Measurements from ENCODE around the gene CYBC1. TPM values are rescaled to one million over a fixed set of nuclear protein-coding genes. Genes with fewer than 3 reads are reported as not detected.

The CYBC1 gene
- total and polyA plus RNA-seq, 9 of the 15 experiments (the other 6 are each of a cell fraction or from before 2014, with no cell fraction given): 1.3 to 71.8 (median 49.9) TPM

DNA sequence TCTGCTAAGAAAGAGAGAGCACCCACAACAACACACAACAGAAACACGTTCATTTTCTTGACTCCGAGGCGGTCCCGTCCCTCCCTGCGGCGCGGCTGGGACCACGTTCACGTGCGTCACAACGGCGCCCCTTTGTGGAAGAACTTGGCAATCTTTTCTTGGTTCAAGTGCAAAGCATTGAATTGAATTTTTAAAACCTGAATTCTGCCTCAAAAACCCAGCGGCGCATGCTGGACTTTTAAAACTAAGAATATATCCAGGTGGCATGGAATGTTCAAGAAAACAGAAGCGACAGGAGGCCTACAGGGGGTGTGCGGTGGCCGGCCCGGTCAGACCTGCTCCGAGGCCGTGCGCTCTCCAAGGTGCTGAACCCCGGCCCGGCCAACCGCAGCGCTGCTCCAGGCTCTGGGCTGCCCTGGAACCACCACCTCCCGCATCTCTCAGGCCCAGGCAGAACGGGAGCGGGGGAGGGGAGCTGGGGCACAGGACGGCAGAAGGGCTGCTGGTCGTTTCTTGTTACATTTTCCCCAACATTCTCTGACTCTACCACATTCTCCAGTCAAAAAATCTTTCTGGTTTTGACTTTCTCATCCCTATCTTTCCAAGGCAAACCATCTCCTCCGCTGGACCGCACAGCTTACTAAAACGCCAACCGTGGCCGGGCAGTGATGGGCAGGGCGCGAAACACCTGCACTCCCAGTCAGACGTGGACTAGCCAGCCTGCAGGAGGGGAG lies 35.8 kb downstream of the CYBC1 start (continued):
- TF ChIP-seq KLF10 (CRISPR knock-in tag; IDR thresholded peaks at IDR 0.05) (no peak), FOXJ2 (tag; IDR thresholded peaks at IDR 0.05) (no peak), XRCC5 (IDR thresholded peaks at IDR 0.05; ENCODE audit: low read depth, low read length) (peak; percentile 87; the same call in 1 of the 2 replicates), NFXL1 (CRISPR knock-in tag; IDR thresholded peaks at IDR 0.05) (no peak), MTF1 (CRISPR knock-in tag; IDR thresholded peaks at IDR 0.05; ENCODE audit: borderline replicate concordance) (no peak), SRSF3 (IDR thresholded peaks at IDR 0.05; ENCODE audit: insufficient read depth, low read length) (no peak), CCNT2 (IDR thresholded peaks at IDR 0.05; ENCODE audit: borderline replicate concordance, extremely low read depth, insufficient read length, low read depth, low read length) (peak; percentile 39), SMARCA4 (IDR thresholded peaks at IDR 0.05) (peak; percentile 48; the same call in 1 of the 2 replicates), ZNF263 (CRISPR knock-in tag; IDR thresholded peaks at IDR 0.05; ENCODE audit: borderline replicate concordance) (peak; percentile 71; the same call in 1 of the 2 replicates), ZNF121 (CRISPR knock-in tag; conservative IDR thresholded peaks at IDR 0.05) (no peak), NCOA2 (IDR thresholded peaks at IDR 0.05; ENCODE audit: partially characterized antibody in 2 of 2) (no peak), RCOR1 (IDR thresholded peaks at IDR 0.05; ENCODE audit: borderline replicate concordance in 1 of 2, low read depth in 2 of 2, low read length in 2 of 2) (peak in 1 of 2 experiments; percentile 60; a peak in 1 of 4 replicates), ZFX (CRISPR knock-in tag; IDR thresholded peaks at IDR 0.05) (peak; percentile 54; the same call in 1 of the 2 replicates), ERF (CRISPR knock-in tag; IDR thresholded peaks at IDR 0.05) (no peak), NR2C1 (IDR thresholded peaks at IDR 0.05) (no peak), NR2C1 (tag; IDR thresholded peaks at IDR 0.05) (peak; percentile 20; the same call in 1 of the 2 replicates), KDM1A (IDR thresholded peaks at IDR 0.05) (no peak), POLR2A (conservative IDR thresholded peaks at IDR 0.05) (no peak), NCOA4 (IDR thresholded peaks at IDR 0.05; ENCODE audit: partially characterized antibody) (no peak), SMARCC2 (IDR thresholded peaks at IDR 0.05; ENCODE audit: low read depth) (no peak), CREB1 (IDR thresholded peaks at IDR 0.05) (peak; percentile 65; the same call in 1 of the 2 replicates), CREB1 (CRISPR knock-in tag; IDR thresholded peaks at IDR 0.05) (no peak), ESRRB (CRISPR knock-in tag; IDR thresholded peaks at IDR 0.05; ENCODE audit: borderline replicate concordance) (no peak), TRIM28 (IDR thresholded peaks at IDR 0.05) (0 out of 2 replicates have a peak, but pooled peaks have one; percentile 47)
- TF ChIP-seq, protein P1, sequence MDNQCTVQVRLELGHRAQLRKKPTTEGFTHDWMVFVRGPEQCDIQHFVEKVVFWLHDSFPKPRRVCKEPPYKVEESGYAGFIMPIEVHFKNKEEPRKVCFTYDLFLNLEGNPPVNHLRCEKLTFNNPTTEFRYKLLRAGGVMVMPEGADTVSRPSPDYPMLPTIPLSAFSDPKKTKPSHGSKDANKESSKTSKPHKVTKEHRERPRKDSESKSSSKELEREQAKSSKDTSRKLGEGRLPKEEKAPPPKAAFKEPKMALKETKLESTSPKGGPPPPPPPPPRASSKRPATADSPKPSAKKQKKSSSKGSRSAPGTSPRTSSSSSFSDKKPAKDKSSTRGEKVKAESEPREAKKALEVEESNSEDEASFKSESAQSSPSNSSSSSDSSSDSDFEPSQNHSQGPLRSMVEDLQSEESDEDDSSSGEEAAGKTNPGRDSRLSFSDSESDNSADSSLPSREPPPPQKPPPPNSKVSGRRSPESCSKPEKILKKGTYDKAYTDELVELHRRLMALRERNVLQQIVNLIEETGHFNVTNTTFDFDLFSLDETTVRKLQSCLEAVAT (IDR thresholded peaks at IDR 0.05): no peak
- TF ChIP-seq, protein P2, sequence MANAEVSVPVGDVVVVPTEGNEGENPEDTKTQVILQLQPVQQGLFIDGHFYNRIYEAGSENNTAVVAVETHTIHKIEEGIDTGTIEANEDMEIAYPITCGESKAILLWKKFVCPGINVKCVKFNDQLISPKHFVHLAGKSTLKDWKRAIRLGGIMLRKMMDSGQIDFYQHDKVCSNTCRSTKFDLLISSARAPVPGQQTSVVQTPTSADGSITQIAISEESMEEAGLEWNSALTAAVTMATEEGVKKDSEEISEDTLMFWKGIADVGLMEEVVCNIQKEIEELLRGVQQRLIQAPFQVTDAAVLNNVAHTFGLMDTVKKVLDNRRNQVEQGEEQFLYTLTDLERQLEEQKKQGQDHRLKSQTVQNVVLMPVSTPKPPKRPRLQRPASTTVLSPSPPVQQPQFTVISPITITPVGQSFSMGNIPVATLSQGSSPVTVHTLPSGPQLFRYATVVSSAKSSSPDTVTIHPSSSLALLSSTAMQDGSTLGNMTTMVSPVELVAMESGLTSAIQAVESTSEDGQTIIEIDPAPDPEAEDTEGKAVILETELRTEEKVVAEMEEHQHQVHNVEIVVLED (CRISPR knock-in tag; IDR thresholded peaks at IDR 0.05): no peak
- TF ChIP-seq, protein P3, sequence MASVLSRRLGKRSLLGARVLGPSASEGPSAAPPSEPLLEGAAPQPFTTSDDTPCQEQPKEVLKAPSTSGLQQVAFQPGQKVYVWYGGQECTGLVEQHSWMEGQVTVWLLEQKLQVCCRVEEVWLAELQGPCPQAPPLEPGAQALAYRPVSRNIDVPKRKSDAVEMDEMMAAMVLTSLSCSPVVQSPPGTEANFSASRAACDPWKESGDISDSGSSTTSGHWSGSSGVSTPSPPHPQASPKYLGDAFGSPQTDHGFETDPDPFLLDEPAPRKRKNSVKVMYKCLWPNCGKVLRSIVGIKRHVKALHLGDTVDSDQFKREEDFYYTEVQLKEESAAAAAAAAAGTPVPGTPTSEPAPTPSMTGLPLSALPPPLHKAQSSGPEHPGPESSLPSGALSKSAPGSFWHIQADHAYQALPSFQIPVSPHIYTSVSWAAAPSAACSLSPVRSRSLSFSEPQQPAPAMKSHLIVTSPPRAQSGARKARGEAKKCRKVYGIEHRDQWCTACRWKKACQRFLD (CRISPR knock-in tag; IDR thresholded peaks at IDR 0.05): peak; percentile 65; the same call in 1 of the 2 replicates

Data from K562 (cell line).